Spleen (tissue), 11 donors: ENCODE measurements around the gene TMCO4. TPM values are rescaled to one million over a fixed set of nuclear protein-coding genes. Genes with fewer than 3 reads are reported as not detected.

ENCODE experiments used
- DNase-seq: peaks from one replicate; pipeline ENCODE4 v3.0.0-alpha.2; 2020
- H3K27ac ChIP-seq, 8 donors: fragments of 200-600 bp; sonication (generic) in 7 of 8; 1 replicate in 4 of 8; 2 replicates in 4 of 8; pipeline versions ENCODE4 v1.5.0 to v1.8.0; 2016 to 2021; ENCODE audit warnings: inconsistent platforms in 4 of 8, mild to moderate bottlenecking in 4 of 8, moderate library complexity in 1 of 8
- H3K27me3 ChIP-seq, 7 donors: fragments of 200-600 bp; sonication (generic) in 6 of 7; replicated peaks in 1 of 7; 1 replicate in 4 of 7; 2 replicates in 3 of 7; pipeline versions ENCODE4 v1.5.0 to v1.8.0; 2016 to 2021; ENCODE audit warnings: inconsistent platforms in 3 of 7, mild to moderate bottlenecking in 1 of 7
- H3K36me3 ChIP-seq, 6 donors: fragments of 200-600 bp; sonication (generic) in 5 of 6; 1 replicate in 4 of 6; 2 replicates in 2 of 6; pipeline versions ENCODE4 v1.5.0 to v1.8.0; 2016 to 2021; ENCODE audit warnings: inconsistent platforms in 2 of 6
- H3K4me1 ChIP-seq, 6 donors: fragments of 200-600 bp; sonication (generic) in 5 of 6; 1 replicate in 3 of 6; 2 replicates in 3 of 6; pipeline versions ENCODE4 v1.5.0 to v1.8.0; 2016 to 2021; ENCODE audit warnings: inconsistent platforms in 3 of 6
- H3K4me3 ChIP-seq, 8 donors: fragments of 200-600 bp; sonication (generic) in 7 of 8; 1 replicate in 4 of 8; 2 replicates in 4 of 8; pipeline versions ENCODE4 v1.5.0 to v1.8.0; 2016 to 2021; ENCODE audit warnings: inconsistent platforms in 4 of 8, mild to moderate bottlenecking in 4 of 8, moderate library complexity in 2 of 8
- H3K9me3 ChIP-seq, 8 donors: fragments of 200-600 bp; sonication (generic) in 7 of 8; 1 replicate in 4 of 8; 2 replicates in 4 of 8; pipeline versions ENCODE4 v1.5.0 to v1.8.0; 2016 to 2021; ENCODE audit warnings: inconsistent platforms in 4 of 8
- CTCF ChIP-seq, 11 experiments: fragments of 200-600 bp in 7 of 11; fragments of 450-650 bp in 4 of 11; sonication (generic) in 4 of 11; IDR thresholded peaks in 8 of 11; conservative IDR thresholded peaks in 3 of 11; 1 replicate in 7 of 11; 2 replicates in 4 of 11; pipeline versions ENCODE4 v1.4.0 to v1.8.0; 2016 to 2021; ENCODE audit warnings: antibody characterized with exemption in 11 of 11, inconsistent platforms in 4 of 11, mild to moderate bottlenecking in 1 of 11
- POLR2A ChIP-seq, 3 donors: fragments of 450-650 bp; IDR thresholded peaks; one replicate each; pipeline ENCODE4 v1.5.1; 2017; ENCODE audit warnings: antibody characterized with exemption in 3 of 3, mild to moderate bottlenecking in 1 of 3
- POLR2AphosphoS5 ChIP-seq, 3 donors: sonication (generic); formaldehyde crosslinking; IDR thresholded peaks; one replicate each; pipeline ENCODE4 v1.5.1; 2017; ENCODE audit warnings: antibody characterized with exemption in 3 of 3
- WGBS, 5 donors: extraction: QIAGEN DNeasy Blood & Tissue Kit in 3 of 5; methylation state at CpG; one replicate each; pipeline versions ENCODE4 v1.1.5 to v1.1.7; 2013 to 2018; 5-methylcytosine and 5-hydroxymethylcytosine counted together
- intact Hi-C: fragments of 100-400 bp; cut with DNase I; formaldehyde crosslinking; loops from one replicate; pipeline ENCODE4 v1.15.0; 2023; ENCODE audit warnings: low total_unique reads
- polyA plus RNA-seq, 3 donors: library from polyadenylated mRNA; stranded (reverse); fragments of 200-250 nt; gene quantifications; one replicate each; pipeline ENCODE4 v1.2.1, GENCODE V29; 2013
- total RNA-seq, 7 donors: library from RNA; depleted of rRNA in 3 of 7; stranded (reverse); fragments of >200 nt in 3 of 7; fragmentation: NEBNext Ultra II Directional in 4 of 7; extraction: Animal tissue kit (Norgen Biotek cat#: 25700) in 4 of 7; gene quantifications; one replicate each; pipeline versions ENCODE4 v1.1.0 to v1.2.1, GENCODE V29; 2016 to 2021
- donor health status: healthy with polysubstance abuse.
- donor health status: DM: no; HTN: no; CAD: no; lungs with moderate emphysema.
- donor health status: DM: no; HTN: no; CAD: no.
- donor health status: Bipolar disorder and iron deficiency.
- donor health status: healthy.
- donor health status: DM: no; HTN: no; CAD: no.
- donor health status: DM: yes; HTN: yes; CAD: no.

Gene TMCO4
- total and polyA plus RNA-seq, 10 donors: 15.4 to 40.8 (median 27.2) TPM

- peak overlapping the region; percentile 52 to 80 (median 66) for H3K27ac ChIP-seq
- no peaks in the 10 kb centered on the region for H3K36me3 ChIP-seq
- WGBS, 5 donors: 60 to 69% (median 65%) methylated on average over 15 of the region's 15 CpGs
- H3K27me3 ChIP-seq: no peaks in the 10 kb centered on the region
- peak; percentile 86 for DNase-seq
- TF ChIP-seq CTCF (IDR thresholded peaks at IDR 0.05 in 8 of 11, conservative IDR thresholded peaks at IDR 0.05 in 3 of 11) (no peak), POLR2AphosphoS5 (IDR thresholded peaks at IDR 0.05) (peak; percentile 52 to 75 (median 66)), POLR2A (IDR thresholded peaks at IDR 0.05) (no peak)
- intact Hi-C loops: no loop called here
- H3K4me1 ChIP-seq: peaks cover 0 to 23% (median 0%) of the 10 kb centered on the region in 6 donors
- H3K9me3 ChIP-seq: no peaks in the 10 kb centered on the region
- no peak overlapping the region for H3K4me3 ChIP-seq
These were observed 16.4 kb upstream of the TMCO4 start for GRCh38 chr1:19815801-19816736.

DNA sequence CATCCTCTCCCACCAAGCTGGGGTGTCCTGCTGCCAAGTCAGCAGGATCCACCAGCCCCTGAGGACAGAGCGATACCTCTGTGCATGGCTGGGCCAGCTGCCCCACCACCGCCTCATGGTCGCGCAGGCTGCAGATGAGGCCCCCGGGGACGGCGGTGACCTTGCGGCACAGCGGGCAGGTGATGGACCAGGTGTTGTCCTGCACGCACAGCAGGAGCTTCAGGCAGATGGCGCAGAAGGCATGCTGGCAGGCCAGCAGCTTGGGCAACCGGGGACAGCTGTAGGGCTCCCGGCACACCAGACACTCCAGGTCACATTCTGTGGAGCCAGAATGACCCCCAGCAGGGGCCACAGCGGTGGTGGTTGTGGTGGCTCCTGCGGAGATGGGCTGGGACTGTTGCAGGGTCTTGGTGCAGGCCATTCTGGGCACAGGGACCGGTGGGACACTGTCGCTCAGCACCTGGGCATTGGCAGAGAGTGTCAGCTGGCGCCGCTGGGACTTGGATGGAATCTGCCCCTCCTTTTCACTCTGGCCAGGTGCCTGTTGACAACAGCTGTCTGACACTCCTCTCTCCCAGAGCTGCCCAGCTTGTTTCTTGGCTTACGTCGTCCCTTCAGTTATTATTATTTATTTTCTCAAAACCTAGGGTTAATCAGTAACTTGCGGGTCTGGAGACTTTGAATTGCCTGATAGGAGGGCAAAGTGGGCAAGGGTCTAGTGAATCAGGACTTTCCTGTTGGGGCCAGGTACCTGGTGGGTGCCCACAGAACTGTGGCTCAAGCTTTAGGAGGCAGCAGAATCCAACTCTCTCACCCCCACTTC is 15.2 kb upstream of the TMCO4 start, which contains the start of gene RNF186:
Gene RNF186 (minus strand): TSS at position 603 of the 823 bp plus-strand sequence. CDS start 182 bp downstream, at position 421.
- H3K4me3 ChIP-seq: no peak within 1 kb of the TSS
- peaks cover 0 to 23% (median 0%) of the 10 kb centered on the region in 6 donors for H3K4me1 ChIP-seq
- no peak for TF ChIP-seq POLR2A (IDR thresholded peaks at IDR 0.05)
- no peak for TF ChIP-seq CTCF (IDR thresholded peaks at IDR 0.05 in 8 of 11, conservative IDR thresholded peaks at IDR 0.05 in 3 of 11)
- no peak for TF ChIP-seq POLR2AphosphoS5 (IDR thresholded peaks at IDR 0.05)
- H3K9me3 ChIP-seq: no peaks in the 10 kb centered on the region
- peak; percentile 65 for DNase-seq
- peak within 1 kb of the TSS in 6 of 8 donors; percentile 22 to 80 (median 66) for H3K27ac ChIP-seq
- WGBS, 5 donors: 91 to 94% (median 93%) methylated on average over 7 to 22 of the region's 22 CpGs
- H3K27me3 ChIP-seq: no peaks in the 10 kb centered on the region
- no peaks in the 10 kb centered on the region for H3K36me3 ChIP-seq
- intact Hi-C loops: no loop called here

GRCh38 chr1:19814244-19814661 is 14.5 kb upstream of the TMCO4 start:
- intact Hi-C loops: no loop called here

More at GRCh38 chr1:19814244-19814661, 14.5 kb upstream of the TMCO4 start:
- peaks cover 0 to 23% (median 0%) of the 10 kb centered on the region in 6 donors for H3K4me1 ChIP-seq
- no peak overlapping the region for H3K27ac ChIP-seq
- H3K9me3 ChIP-seq: no peaks in the 10 kb centered on the region
- 90 to 94% (median 91%) methylated on average over 12 to 15 of the region's 15 CpGs for WGBS, 5 donors
- no peak overlapping the region for H3K4me3 ChIP-seq
- no peaks in the 10 kb centered on the region for H3K36me3 ChIP-seq
- no peak for DNase-seq
- no peaks in the 10 kb centered on the region for H3K27me3 ChIP-seq
- TF ChIP-seq POLR2A (IDR thresholded peaks at IDR 0.05): no peak
- TF ChIP-seq POLR2AphosphoS5 (IDR thresholded peaks at IDR 0.05): no peak
- no peak for TF ChIP-seq CTCF (IDR thresholded peaks at IDR 0.05 in 8 of 11, conservative IDR thresholded peaks at IDR 0.05 in 3 of 11)
